Measurements from ENCODE around the gene TXNL1.

- TF ChIP-seq POLR2A (IDR thresholded peaks at IDR 0.05) (no peak), CTCF (IDR thresholded peaks at IDR 0.05) (no peak)
Measured at GRCh38 chr18:56568986-56569385, 69.4 kb downstream of the TXNL1 start.

Measured in uterus (tissue), 2 donors.